Activated CD8-positive, alpha-beta memory T cell treated with anti-CD3 and anti-CD28 coated beads for 24 hours (primary cell): ENCODE results near the gene PHACTR1.
A peak's percentile ranks its signal among the peaks of the same experiment; 100 is the strongest.

Experiments
- DNase-seq: peaks from one replicate; pipeline ENCODE4 v3.0.0-alpha.2; 2020

The PHACTR1 gene

DNA sequence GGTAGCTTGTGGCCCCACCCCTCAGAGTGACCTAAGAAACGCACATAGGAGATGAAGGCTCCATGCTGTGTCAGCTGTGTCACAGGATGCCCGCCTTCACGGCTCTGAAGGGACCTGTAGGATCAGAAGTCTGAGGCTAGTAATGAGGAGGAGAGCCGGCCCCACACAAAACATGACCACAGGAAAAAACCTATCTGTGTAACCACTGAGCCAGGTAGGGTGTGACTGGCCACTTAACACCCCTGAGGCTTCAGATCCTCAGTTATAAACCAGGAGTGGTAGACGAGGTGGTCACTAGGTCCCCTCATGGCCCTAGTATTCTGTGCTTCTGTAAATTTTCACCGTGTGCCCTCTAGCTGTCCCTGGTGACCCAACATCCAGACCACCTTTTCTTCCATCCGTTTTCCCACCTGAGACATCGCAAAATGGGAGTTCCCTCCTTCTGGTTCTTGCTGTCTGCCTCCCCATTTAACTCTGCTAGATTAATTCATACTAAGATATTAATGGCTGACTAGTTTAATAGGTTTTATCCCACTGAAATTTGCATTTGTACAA is 558.9 kb downstream of the PHACTR1 start:
- no peak for DNase-seq

DNA sequence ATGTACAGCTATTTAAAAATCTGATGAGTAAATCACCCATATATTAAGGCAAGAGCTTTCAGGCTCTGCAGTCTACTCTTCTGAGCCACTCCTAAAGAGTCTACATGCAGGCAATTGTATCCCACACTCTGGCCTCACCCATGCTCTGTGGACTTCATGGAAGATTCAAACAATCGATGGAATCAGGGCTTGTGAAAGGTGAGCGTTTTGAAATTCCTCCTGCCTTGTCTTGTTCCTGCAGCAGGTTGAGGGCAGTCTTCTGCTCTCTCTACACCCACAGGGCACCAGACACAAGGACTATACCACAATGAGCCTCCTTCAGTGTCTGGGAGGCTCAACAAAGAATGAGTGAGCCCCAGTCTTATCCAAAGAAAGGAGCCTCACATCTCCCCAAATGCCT is 560.7 kb downstream of the PHACTR1 start:
- DNase-seq: no peak

DNA sequence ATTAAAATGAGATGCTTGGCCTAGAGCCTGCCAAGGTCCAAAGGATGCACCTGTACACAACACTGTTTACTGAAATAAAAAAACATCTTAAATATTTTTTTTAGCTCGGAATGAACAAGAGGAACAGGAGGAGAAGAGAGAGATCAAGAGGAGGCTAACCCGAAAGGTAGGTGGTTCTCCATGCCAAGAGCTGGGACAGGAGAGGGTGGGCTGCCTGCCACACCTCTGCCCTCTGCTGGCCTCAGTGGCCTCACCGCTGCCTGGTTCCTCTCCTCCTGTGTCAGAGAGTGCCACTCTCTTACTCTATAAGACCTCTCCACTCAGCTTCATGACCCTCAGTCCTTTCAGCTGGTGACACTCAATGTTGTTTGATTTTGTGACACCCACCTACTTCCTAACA is 561.6 kb downstream of the PHACTR1 start:
- no peak for DNase-seq

DNA sequence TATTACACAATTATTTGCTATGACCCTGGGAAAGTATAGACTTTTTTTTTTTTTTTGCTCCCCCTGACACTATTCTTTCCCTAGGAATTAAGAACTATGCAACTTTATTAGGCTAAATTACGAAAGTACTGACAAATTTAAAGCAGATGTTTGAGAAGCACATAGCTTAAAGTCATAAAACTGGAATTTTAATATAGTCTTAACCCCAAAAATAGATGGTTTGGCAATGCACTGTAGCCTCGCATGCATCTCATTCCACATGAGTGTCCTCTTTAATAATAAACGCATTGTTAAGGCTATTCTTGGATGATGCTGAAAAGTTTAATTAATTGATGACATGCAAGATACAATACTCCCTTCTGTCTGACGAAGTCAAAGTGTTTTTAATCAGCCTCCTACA is 562.4 kb downstream of the PHACTR1 start:
- no peak for DNase-seq

DNA sequence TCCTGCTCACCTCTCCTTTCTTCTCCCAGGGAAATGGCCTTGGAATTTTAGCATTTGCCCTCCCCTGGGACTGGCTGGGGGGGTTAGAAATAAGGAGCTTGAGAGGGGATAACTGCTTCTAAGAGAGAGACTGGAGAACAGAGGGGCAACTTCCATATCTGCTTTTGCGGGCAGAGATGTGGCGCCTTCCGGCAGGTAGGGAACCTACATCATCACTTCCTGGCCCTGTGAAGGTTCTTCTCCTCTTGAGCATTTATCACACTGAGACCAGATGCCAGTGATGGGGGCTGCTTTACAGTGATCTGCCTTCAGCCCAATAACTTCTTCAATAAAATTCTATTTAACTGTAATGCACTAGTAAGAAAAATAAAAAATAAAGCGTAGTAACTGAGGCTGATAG is 563.7 kb downstream of the PHACTR1 start:
- DNase-seq: no peak

DNA sequence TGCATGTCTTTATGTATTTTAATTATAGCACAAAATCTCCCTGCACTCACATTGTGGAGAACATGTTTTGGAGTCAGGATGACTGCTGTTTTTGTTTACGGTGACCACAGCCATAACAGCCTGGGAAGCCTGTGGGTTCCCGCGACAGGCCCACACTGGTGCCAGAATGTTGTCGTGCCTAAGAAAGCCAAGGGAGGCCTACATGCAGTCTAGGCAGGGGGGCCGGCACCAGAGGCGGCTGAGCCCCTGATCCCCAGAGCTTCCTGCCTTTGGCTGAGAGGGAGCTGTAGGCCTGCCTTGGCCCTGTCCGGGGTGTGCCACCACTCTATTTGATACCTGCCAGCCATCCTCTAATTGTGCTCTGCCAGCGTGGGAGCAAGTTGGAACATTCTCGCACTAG is 565.1 kb downstream of the PHACTR1 start:
- no peak for DNase-seq

DNA sequence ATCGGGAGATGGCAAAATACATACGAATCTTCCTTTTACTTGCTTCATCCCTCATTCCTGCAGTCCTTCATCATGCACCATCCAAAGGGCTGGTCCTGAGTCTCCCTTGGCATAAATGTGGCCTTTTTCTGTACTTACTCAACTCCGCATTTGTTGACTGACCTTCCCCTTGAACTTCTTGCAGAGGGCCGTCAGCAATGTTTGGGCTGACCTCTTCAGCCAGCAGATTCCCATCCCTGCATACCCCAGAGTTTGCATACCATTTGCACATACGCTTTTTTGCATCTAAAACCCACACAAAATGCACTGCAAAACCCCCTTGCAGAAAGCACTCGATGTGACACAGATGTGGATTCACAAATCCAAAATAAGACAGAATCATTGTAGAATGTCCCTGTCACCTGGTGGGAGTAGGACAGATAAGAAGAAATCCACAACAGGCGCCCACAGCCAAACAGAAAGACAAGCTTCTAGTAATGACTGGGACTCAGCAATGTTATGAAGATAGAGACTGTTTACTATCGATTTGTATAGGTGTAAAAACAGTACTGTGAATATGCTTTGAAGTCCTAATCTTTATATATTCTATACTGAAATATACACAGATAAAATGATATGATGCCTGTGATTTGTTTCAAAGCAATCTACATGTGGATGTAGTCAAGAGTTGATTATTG is 566.0 kb downstream of the PHACTR1 start:
- DNase-seq: no peak

DNA sequence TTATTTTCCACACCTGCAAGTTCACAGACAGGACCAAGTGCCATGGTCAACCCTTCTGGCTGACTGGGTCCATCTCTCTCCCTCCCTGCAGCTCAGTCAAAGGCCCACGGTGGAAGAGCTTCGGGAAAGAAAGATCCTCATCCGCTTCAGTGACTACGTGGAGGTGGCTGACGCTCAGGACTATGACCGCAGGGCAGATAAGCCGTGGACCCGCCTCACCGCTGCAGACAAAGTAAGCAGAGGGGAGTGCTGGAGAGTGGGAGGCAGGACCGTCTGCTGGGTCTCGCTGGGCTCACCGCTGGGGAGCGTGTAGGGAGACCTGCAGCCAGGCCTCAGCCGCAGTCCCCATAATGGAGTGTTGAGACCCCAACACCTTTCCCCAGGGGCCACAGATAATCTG is 566.8 kb downstream of the PHACTR1 start:
- DNase-seq: no peak

DNA sequence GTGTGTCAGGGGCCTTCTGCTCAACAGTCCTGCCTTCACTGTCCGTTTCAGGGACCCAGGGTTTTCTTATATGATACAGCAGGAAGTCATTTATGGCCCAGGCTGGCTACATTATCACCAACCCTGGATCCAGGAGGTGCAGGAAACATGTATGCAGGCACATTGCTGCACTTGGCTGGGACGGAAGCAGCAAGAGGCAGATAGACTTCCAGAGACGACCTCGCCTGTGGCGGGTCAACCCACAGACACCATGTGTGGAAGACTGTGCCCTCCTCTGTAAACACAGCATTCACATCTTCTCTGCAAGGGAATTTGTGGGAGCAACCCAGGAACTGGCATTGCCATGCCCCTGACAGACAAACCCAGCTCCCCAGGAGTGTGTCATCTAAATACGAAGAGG is 568.1 kb downstream of the PHACTR1 start:
- DNase-seq: no peak

DNA sequence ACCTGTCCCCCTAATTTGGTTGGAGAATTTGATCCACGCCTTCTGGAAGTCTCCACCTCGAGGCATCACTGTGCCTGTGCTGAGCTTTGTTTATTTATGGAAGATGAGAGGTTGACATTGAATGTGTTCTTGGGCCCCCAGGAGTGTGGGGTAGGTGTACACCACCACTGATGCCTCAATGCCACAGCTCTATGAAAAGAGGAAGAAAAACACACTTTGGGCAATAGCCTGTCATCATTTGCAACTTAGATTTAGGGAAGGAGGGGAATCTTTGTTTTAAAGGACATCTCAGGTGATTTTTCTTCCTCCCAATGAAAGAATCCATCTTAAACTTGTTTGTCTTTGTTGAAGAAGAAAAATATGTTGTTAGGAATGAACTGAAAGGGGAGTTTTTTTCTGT is 569.1 kb downstream of the PHACTR1 start:
- DNase-seq: no peak

DNA sequence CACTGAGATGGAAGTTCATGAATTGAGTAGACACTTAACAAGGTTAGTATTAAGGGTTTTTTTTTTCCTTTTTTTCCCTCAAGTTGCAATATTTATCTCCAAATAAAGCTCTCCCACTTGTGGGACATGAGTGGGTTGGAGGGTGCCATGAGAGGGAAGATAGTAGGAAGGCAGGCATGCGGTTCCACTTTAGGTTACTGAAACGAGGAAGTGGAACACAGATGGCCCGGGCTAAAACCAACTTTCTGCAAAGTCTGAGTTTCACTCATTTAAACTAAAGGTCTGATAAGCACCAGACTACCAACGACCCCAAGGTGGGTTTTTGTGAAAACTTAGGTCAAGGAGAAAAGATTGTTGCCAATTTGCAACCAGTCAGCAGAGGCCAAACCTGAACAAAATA is 569.6 kb downstream of the PHACTR1 start:
- DNase-seq: no peak

DNA sequence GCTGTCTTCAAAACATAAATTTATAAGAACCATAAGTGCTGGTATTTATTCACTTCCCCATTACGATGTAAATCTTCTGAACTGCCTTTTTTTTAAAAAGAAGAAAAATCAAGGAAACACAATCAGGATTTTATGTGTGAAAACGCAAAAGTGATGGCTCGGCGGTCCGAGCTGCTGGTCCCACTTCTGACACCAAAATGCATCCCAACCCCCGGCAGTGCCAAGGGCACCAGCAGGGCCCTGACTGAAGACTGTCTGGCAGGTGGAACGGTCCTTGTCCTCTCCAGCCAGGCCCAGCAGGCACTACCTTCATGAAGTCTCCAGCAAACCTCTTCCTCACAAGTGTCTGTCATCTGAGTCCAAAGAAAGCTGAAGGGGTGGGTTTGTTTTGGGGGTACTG is 570.5 kb downstream of the PHACTR1 start:
- DNase-seq: no peak

DNA sequence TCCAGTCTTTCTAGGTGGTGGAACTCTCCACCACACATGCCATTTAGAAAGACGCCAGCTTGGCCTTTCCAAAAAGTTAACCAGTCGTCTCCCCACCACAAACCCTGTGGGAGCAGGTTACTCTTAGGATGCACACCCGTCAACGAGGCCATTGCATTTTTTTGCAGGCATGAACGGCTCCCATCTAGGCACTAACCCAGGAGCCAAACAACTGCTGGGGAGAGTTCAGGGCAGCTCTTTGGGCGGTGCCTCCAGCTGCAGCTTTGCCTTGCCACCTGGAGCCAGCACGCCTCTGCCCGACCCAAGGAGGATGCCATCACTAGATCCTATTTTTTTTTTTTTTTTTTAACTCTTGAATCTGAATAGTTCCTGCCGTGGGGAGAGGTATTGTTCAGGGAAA is 571.9 kb downstream of the PHACTR1 start:
- peak; percentile 26 for DNase-seq

DNA sequence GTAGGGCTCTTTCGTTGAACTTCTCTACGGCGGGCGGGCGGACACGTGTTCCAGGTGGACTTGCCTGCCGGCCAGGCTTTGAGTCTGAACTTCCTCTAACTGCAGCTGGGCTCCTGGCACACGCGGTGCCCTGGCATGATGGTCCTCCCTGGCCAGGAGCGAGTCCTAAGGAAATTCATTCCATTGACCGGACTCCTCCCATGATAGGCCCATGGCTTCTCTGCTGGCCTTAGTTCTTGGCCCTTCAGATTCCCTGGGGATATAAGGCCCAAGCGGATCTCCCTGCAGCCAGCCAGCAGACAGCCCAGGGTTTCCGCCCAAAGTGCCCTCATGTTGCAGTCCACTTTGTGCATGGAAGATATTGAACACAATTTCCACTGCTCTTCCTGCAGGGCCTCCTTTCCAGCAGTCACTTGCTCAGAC is 572.4 kb downstream of the PHACTR1 start:
- DNase-seq: peak; percentile 41

DNA sequence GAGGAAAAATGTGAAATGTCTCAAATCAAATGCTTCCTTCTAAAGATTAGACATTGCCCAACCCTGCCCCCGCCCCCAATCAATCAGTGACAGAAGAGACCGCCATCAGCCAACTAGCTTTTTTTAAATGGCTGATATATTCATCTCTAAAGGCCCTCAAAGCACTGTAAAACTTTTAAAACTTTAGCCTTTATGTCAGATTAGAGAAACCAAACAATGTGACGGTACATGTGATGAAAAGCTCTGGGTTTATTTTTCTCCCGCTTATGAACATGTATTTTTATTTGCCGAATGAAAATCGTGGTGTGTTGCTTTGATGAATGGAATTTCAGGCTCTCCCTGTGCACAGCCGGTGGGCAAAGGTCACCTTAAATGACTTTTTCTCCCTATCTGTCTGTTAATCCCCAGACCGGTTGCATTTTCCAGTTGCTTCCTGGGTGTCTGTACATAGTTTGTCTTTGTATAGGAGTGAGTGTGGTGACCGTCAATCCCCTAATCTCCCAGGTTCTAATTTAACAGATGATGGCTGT is 573.3 kb downstream of the PHACTR1 start:
- DNase-seq: no peak

DNA sequence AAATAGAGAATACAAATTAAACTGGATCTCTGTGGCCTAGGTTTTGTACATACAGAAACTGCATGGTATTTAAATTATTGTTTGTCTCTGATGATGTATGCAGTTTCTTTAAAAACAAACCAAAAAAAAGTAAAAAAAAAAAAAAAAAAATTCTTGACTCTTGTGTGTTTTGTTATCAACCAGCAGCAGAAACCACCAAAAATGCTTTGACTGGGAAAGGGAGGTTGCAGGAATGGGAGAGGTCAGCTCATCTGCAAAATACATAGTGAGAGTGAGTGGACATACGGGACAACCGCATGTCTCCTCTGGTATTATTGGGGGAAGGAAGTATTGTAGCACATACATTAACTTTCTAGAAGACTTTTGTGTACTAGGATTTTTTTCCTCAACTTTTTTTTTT is 573.8 kb downstream of the PHACTR1 start:
- DNase-seq: no peak

DNA sequence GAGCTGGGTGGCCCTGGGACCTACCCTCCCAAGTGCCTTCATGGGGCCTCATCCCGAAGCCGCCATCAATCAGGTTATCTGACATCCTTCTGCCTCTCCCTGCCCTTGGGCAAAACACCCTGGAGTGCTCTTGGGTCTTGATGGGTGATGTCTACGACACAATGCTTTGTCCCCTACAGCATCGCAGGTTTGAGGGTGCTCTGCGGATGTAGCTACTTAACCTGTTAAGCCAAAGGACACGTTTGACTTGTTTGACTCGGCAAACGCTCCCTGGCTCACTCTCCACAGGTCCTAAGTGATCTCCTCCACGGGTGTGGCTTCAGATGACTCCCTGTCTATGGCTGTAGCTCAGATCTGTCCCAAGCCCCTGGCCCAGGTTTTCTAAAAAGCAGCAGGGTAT is 576.2 kb downstream of the PHACTR1 start:
- DNase-seq: peak; percentile 44

DNA sequence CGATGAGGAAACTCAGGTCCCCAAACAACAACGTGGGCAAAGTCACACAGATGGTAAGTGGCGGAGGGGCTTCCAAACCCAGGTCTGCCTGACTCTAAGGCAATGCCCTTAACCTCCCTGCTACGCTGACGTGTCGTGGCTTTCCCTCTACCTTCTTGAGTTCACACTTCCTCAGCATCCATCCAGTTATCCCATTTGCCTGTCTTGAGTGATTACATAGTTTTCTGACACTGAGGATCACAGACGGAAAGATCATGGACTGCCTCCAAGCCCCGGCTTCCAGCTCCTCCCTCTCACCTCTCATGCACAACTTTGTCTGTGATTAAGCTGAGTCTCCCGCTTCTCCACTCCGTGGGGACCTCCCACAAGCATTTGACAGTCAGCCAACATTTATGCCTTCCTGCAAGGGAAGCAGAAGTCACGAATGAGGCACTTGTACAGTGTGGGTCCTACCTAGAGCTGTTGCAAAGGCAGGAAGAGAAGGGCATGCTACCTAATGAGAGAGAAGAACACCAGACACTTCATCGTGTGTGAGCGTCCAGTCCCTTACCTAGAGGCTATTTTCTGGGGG is 578.0 kb downstream of the PHACTR1 start:
- DNase-seq: no peak

DNA sequence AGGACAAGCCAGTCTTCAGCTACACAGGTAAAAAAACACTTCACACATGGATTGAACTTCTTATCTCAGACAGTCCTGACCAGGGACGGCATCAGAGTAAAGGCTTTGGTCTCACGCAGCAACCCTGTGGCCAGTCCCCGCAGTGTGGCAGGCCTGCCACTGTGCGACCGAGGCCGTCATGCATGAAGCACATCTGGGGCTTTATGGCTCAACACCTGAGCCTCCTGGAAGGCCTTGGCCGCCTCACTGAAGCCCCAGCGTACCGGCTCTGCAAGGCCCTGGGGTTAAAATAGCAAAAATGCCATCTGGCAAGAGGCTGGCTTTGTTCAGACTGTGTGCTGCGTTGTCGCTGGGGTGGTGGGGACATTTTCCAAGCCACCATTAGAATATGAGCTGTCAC is 579.0 kb downstream of the PHACTR1 start:
- DNase-seq: no peak

DNA sequence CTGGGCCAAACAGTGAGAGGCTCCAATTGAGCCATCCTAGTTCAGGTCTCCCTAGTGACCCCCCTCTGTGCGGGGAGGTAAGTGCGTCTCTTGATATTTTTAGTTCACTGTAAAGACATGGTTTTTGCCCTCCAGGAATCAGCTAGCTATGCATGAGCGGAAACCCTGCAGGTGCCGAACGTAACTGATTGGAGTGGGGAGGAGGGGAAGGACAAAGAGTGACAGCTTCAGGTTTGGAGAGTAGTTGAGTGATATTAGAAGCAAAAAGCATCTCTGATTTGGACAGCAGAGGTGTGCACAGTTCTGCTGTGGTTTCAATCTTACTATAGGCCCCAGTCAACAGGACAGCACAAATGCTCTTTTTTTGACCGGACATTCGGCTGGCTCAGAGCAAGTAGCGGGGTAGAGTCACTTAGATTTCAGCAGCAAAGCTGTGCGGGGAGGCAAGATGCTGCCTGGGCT is 580.0 kb downstream of the PHACTR1 start:
- no peak for DNase-seq

DNA sequence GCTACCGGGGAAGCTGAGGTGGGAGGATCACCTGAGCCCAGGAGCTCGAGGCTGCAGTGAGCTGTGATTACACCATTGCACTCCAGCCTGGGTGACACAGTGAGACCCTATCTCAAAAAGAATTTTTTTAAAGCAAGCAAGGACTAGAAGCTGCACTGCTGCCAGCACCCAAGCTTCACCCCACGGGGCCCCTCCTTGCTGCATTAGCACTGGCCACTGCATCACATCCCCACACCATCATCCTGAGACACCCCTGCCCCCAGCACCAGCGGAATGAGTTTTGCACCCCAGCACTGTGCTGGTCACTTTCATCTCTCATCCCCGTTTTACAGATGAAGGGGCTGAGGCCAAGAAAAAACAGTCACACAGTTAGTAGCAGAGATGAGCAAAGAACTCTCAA is 580.8 kb downstream of the PHACTR1 start:
- DNase-seq: no peak

DNA sequence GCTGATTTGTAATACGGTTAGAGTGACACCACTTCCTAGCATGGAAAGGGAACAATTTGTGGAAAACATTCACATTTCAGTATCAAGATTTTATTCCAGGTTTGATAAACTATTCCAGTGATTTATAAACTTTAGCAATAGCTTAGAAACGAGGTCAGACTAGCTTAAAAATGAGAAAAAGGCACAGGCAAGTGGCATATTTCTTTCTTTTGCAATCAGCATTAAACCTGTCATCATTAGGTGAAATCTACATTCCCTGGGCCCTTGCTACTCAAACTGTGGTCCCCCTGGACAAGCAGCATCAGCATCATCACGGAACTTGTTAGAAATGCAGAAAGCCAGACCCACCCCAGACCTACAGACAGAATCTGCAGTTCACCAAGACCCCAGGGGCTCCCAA is 581.9 kb downstream of the PHACTR1 start:
- DNase-seq: no peak

DNA sequence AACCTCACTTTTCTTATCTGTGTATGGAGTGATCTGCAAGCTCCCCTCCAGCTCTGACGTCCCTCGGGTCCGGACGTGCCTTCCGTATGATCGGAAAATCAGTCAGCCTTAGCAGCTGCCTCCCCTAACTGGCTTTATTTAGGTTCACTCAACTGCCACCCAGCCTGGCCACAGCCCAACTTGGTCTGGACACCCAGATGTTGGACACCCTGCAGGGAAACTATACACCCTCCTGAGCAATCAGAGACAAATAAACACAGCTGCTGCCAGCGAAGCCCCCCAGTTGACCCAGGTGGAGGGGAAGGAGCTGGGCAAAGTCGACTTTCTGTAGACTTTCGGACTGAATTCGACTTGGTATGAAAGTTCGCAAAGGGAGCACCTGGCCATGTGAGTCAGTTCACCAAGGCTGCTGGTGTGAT is 582.8 kb downstream of the PHACTR1 start:
- DNase-seq: no peak

DNA sequence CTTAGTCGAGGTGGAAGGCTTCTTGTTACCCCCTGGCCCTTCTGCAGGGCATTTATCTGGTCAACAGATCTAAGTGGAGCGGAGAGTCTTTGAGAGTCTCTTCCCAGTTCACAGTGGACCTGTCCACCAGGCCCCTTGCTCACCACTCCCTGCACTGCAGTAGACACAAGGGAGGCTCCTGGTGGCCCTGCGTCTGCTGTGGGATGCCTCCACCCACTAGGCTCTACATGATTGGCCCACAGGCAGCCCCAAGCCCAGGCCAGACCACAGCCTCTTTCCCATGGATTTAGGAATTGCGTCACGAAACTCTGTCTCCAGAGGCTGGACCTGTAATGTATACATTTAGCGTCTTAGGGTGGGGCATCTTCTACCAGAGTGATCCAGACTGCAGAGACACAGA is 583.4 kb downstream of the PHACTR1 start:
- no peak for DNase-seq
